DOHH2 (cell line): ENCODE results near the gene CHKA.

Experiments
- EZH2phosphoT487 ChIP-seq: fragments of 200-600 bp; sonication (generic); IDR thresholded peaks from 2 replicates; pipeline ENCODE4 v1.6.1; 2017; ENCODE audit warnings: borderline replicate concordance, mild to moderate bottlenecking, antibody characterized with exemption, low read length, moderate library complexity, mixed read lengths
- TF ChIP-seq, protein P1 (sequence below): fragments of 200-600 bp; sonication (generic); IDR thresholded peaks from one replicate; pipeline ENCODE4 v1.5.1; 2014; ENCODE audit warnings: antibody characterized with exemption, mild to moderate bottlenecking, low read depth, low read length; ENCODE audit not compliant: poor library complexity, severe bottlenecking

DNA sequence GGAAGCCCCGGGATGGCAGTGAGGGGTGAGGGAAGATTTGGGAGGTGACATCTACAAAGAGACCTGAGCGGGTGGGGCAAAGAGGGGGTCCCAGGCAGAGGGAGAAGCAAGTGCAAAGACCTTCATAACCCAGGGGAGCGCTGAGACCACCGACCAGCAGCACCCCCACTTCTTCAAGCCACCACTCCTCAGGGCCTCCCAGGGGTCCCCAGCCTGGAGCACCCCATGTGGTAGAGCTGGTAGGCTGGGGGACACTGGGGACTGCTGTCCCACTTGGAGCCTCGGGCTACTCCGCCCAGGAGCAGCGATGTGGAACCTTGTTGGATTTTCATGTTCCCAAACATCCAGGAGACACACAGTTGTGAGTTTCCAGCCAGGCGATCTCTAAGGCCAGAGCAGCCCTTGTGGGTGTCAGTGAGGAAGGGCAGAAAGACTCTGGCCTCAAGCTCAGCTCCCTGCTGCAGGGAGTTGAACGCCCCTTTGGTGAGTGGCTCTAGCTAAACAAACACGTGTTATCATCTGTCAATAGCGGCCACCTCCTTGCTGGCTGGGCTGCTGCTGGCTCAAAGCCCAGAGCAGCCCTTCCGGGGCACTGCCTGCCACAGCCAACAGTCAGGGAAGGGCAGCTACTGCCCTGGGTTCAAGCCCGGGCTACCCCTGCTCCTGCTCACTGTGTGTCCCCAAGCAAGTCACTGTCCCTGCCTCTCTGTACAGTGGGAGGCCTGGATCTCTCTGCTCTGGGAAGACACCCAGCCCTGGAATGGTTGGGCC lies 25.7 kb upstream of the CHKA start:
- no peak for TF ChIP-seq EZH2phosphoT487
- TF ChIP-seq, protein P1, sequence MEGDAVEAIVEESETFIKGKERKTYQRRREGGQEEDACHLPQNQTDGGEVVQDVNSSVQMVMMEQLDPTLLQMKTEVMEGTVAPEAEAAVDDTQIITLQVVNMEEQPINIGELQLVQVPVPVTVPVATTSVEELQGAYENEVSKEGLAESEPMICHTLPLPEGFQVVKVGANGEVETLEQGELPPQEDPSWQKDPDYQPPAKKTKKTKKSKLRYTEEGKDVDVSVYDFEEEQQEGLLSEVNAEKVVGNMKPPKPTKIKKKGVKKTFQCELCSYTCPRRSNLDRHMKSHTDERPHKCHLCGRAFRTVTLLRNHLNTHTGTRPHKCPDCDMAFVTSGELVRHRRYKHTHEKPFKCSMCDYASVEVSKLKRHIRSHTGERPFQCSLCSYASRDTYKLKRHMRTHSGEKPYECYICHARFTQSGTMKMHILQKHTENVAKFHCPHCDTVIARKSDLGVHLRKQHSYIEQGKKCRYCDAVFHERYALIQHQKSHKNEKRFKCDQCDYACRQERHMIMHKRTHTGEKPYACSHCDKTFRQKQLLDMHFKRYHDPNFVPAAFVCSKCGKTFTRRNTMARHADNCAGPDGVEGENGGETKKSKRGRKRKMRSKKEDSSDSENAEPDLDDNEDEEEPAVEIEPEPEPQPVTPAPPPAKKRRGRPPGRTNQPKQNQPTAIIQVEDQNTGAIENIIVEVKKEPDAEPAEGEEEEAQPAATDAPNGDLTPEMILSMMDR, result no peak
